ENCODE results near the gene ARPC1A. TPM values are rescaled to one million over a fixed set of nuclear protein-coding genes. Genes with fewer than 3 reads are reported as not detected.
"Not testable (repeated sequence)": the region's sequence is repeated elsewhere in the genome, so short reads cannot be mapped to it uniquely, and the experiment has no call there.

ARPC1A gene
- total and polyA plus RNA-seq, 2 donors (not counting 1 experiment from before 2014, with no cell fraction given): 184 to 226 TPM

GRCh38 chr7:99344061-99344647, 18.5 kb downstream of the ARPC1A start:
- TF ChIP-seq EZH2 (IDR thresholded peaks at IDR 0.05; ENCODE audit: low read length, missing control alignments) (no peak), CTCF (conservative IDR thresholded peaks at IDR 0.05 in 1 of 2, IDR thresholded peaks at IDR 0.05 in 1 of 2; ENCODE audit: low read depth in 1 of 2, low read length in 2 of 2) (no peak)
- Histone ChIP-seq H2AFZ (ENCODE audit: low read length) (no peak overlapping the region), H3K4me3 (replicated peaks in 1 of 4; ENCODE audit: control extremely low read depth in 1 of 4, insufficient read depth in 1 of 4, low read depth in 3 of 4, low read length in 4 of 4) (no peak overlapping the region), H3K36me3 (ENCODE audit: control insufficient read depth, insufficient read depth, low read length) (peaks cover 16% of the 10 kb centered on the region), H3K79me2 (ENCODE audit: control insufficient read depth, insufficient read depth, low read length) (peaks cover 3% of the 10 kb centered on the region), H3K27ac (ENCODE audit: insufficient read depth, low read length) (no peak overlapping the region), H4K20me1 (ENCODE audit: control insufficient read depth, extremely low read depth, insufficient read depth, low read length) (no peaks in the 10 kb centered on the region), H3K27me3 (ENCODE audit: control insufficient read depth, insufficient read depth, low read length) (no peaks in the 10 kb centered on the region), H3K4me2 (ENCODE audit: extremely low read depth, insufficient read depth, low read length) (no peak overlapping the region), H3K9ac (ENCODE audit: insufficient read depth, low read length) (no peak overlapping the region), H3K9me3 (ENCODE audit: control insufficient read depth, insufficient read depth, low read depth, low read length) (no peaks in the 10 kb centered on the region), H3K4me1 (ENCODE audit: control insufficient read depth, extremely low read depth, insufficient read depth, low read length) (no peaks in the 10 kb centered on the region)
- DNase-seq (ENCODE audit: low read depth in 2 of 2): no peak

- not testable (repeated sequence) for H3K9ac ChIP-seq (ENCODE audit: insufficient read depth, low read length); H3K27me3 ChIP-seq (ENCODE audit: control insufficient read depth, insufficient read depth, low read length); H2AFZ ChIP-seq (ENCODE audit: low read length); H3K4me2 ChIP-seq (ENCODE audit: extremely low read depth, insufficient read depth, low read length); H4K20me1 ChIP-seq (ENCODE audit: control insufficient read depth, extremely low read depth, insufficient read depth, low read length); H3K4me3 ChIP-seq (replicated peaks in 1 of 4; ENCODE audit: control extremely low read depth in 1 of 4, insufficient read depth in 1 of 4, low read depth in 3 of 4, low read length in 4 of 4); H3K27ac ChIP-seq (ENCODE audit: insufficient read depth, low read length); H3K9me3 ChIP-seq (ENCODE audit: control insufficient read depth, insufficient read depth, low read depth, low read length); H3K4me1 ChIP-seq (ENCODE audit: control insufficient read depth, extremely low read depth, insufficient read depth, low read length); H3K79me2 ChIP-seq (ENCODE audit: control insufficient read depth, insufficient read depth, low read length); DNase-seq (ENCODE audit: low read depth in 2 of 2)
- peaks cover 22% of the 10 kb centered on the region for H3K36me3 ChIP-seq (ENCODE audit: control insufficient read depth, insufficient read depth, low read length)
Measured at GRCh38 chr7:99350641-99351040, 24.9 kb downstream of the ARPC1A start.

- Histone ChIP-seq H3K4me2 (ENCODE audit: extremely low read depth, insufficient read depth, low read length) (no peak overlapping the region), H3K36me3 (ENCODE audit: control insufficient read depth, insufficient read depth, low read length) (peaks cover 22% of the 10 kb centered on the region), H3K9ac (ENCODE audit: insufficient read depth, low read length) (no peak overlapping the region), H3K27ac (ENCODE audit: insufficient read depth, low read length) (no peak overlapping the region), H3K79me2 (ENCODE audit: control insufficient read depth, insufficient read depth, low read length) (no peaks in the 10 kb centered on the region), H3K9me3 (ENCODE audit: control insufficient read depth, insufficient read depth, low read depth, low read length) (no peaks in the 10 kb centered on the region), H3K4me1 (ENCODE audit: control insufficient read depth, extremely low read depth, insufficient read depth, low read length) (no peaks in the 10 kb centered on the region), H3K4me3 (replicated peaks in 1 of 4; ENCODE audit: control extremely low read depth in 1 of 4, insufficient read depth in 1 of 4, low read depth in 3 of 4, low read length in 4 of 4) (no peak overlapping the region), H4K20me1 (ENCODE audit: control insufficient read depth, extremely low read depth, insufficient read depth, low read length) (no peaks in the 10 kb centered on the region), H2AFZ (ENCODE audit: low read length) (no peak overlapping the region), H3K27me3 (ENCODE audit: control insufficient read depth, insufficient read depth, low read length) (no peaks in the 10 kb centered on the region)
- no peak for TF ChIP-seq EZH2 (IDR thresholded peaks at IDR 0.05; ENCODE audit: low read length, missing control alignments)
- no peak for TF ChIP-seq CTCF (conservative IDR thresholded peaks at IDR 0.05 in 1 of 2, IDR thresholded peaks at IDR 0.05 in 1 of 2; ENCODE audit: low read depth in 1 of 2, low read length in 2 of 2)
- no peak for DNase-seq (ENCODE audit: low read depth in 2 of 2)
Measured at GRCh38 chr7:99352247-99352646, 26.5 kb downstream of the ARPC1A start.

Measured in fibroblast of lung (primary cell).